Sigmoid colon (tissue), 4 donors: ENCODE data around the gene LSM12.

Source experiments
- POLR2A ChIP-seq, 2 donors: fragments of 450-650 bp; IDR thresholded peaks; one replicate each; pipeline ENCODE4 v1.6.1; 2016; ENCODE audit warnings: antibody characterized with exemption in 2 of 2, mild to moderate bottlenecking in 2 of 2, moderate library complexity in 2 of 2
- POLR2AphosphoS5 ChIP-seq, 4 donors: sonication (generic); formaldehyde crosslinking; IDR thresholded peaks; one replicate each; pipeline ENCODE4 v1.6.1; 2017; ENCODE audit warnings: antibody characterized with exemption in 4 of 4
- TF ChIP-seq, protein P1 (sequence below), 4 experiments: fragments of 450-650 bp in 3 of 4; fragments of 200-600 bp in 1 of 4; IDR thresholded peaks; one replicate each; pipeline ENCODE4 v1.5.1; 2016 to 2019; ENCODE audit warnings: antibody characterized with exemption in 4 of 4, mild to moderate bottlenecking in 3 of 4, moderate library complexity in 2 of 4

- TF ChIP-seq, protein P1, sequence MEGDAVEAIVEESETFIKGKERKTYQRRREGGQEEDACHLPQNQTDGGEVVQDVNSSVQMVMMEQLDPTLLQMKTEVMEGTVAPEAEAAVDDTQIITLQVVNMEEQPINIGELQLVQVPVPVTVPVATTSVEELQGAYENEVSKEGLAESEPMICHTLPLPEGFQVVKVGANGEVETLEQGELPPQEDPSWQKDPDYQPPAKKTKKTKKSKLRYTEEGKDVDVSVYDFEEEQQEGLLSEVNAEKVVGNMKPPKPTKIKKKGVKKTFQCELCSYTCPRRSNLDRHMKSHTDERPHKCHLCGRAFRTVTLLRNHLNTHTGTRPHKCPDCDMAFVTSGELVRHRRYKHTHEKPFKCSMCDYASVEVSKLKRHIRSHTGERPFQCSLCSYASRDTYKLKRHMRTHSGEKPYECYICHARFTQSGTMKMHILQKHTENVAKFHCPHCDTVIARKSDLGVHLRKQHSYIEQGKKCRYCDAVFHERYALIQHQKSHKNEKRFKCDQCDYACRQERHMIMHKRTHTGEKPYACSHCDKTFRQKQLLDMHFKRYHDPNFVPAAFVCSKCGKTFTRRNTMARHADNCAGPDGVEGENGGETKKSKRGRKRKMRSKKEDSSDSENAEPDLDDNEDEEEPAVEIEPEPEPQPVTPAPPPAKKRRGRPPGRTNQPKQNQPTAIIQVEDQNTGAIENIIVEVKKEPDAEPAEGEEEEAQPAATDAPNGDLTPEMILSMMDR (IDR thresholded peaks at IDR 0.05), result no peak
- no peak for TF ChIP-seq POLR2AphosphoS5 (IDR thresholded peaks at IDR 0.05)
- TF ChIP-seq POLR2A (IDR thresholded peaks at IDR 0.05), result no peak
Observed at GRCh38 chr17:44083250-44083849, 16.9 kb upstream of the LSM12 start.
